NCI-H748 treated with DMSO at 0.1 percent for 48 hours (cell line): ENCODE measurements around the gene CREB3L4.
"Not testable (repeated sequence)": the region's sequence is repeated elsewhere in the genome, so short reads cannot be mapped to it uniquely, and the experiment has no call there.

Experiments
- DNase-seq: peaks from one replicate; lab custom pipeline; 2025; lab: John Stamatoyannopoulos, UW

CREB3L4 gene

GRCh38 chr1:153959454-153959853 is 8.2 kb upstream of the CREB3L4 start:
- no peak for DNase-seq

DNA sequence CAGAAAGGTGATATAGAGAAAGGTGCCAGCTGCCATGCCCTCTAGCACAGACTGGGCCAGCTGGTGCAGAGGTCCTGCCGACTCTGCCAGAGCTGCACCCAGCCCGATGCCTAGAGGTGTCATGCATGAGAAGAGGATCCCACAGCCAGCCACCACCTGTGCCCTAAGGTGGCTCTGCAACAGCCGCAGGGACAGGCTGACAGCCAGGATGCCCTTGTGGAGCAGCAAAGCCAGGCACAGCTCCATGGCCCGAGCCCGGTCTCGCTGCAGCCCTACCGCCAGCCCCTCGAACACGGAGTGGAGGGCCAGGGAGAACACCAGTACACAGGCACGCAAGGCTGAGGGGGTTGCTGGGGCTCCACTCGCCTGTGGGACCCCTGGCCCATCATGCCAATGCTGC is 7.5 kb upstream of the CREB3L4 start:
- DNase-seq, result no peak

- no peak for DNase-seq
Measured at GRCh38 chr1:153961421-153961820, 6.3 kb upstream of the CREB3L4 start.

DNA sequence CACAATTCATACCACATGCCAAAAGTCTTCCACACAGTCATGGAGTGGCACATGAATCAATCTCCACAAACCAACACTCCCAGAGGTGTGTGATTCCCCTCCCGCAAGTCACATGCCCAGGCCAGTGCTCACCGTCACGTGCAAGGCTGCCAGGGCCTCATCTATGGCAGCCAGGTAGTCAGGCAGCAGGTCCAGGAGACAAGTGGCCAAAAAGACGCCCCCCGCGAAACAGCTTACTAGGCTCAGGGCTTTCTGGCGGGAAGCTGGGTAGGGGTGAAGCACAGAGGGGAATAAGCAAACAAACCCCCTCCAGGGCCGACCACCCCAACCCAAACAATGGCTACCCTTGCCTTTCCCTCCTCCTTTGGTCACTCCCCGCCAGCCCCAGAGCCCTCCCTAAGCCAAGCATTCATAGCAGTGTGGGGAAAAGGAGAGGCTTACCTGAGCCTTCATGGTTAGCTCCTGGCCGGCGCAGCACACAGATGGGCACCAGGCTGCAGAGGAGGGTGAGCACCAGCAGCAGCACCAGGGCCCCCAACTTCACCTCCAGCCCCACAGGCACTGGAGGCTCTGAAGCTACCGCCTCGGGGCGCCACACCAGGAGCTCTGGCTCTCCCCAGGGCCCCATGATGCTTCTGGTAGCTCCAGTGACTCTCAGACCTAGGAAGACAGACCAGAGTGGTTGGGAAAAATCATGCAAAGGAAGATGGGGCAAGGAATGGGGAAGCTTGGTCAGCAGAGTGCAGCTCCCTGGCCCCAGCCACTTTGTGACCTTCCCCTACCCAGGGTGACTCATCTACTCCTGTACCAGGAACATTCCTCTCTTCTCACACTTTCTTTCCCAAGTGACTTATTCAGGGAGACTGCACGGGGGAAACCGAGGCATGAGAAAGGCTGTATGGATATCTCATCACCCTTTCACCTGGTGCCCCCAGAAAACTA is 5.3 kb upstream of the CREB3L4 start:
- DNase-seq, result no peak

DNA sequence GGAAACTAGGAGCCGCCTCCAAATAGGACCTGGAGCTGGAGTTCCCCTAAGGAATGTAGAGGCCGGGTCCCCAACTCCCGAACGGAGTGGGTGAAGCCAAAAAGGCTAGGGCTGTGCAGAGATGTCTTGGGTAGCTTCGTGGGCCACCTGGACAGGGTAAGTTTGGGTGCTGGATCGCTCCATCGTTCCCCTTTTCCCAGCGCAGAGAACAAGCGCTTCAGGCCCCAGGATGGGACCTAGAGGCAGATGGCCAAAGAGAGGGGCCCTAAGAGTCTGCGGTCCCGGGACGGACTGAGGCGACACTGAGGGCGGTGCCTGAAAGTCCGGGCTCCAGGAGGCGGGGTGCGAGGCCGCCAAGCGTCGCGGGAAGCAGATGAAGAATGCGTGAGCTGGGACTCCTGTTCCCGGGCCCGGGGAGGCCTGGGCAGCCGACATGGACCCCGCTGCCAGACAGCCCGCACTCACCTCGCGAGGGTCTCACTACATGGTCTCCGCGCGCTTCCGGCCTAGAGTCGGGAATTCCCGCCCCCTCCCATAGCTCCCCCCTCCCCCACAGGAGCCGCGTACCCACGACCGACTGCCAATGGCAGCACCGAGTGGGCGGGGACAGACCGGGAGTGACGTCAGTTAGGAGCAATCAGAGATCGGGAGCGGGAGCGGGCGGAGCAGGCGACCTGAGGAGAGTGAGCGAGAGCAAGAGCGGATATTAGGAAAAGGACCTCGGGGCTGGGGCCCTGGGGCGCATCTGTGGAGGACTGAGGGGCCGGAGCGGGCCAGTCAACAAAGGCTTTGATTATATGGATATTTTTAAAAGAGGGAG is 4.5 kb upstream of the CREB3L4 start, which contains the start of gene SLC39A1:
SLC39A1 (minus strand) TSS at position 508 of the 820 bp plus-strand sequence. CDS start 822 bp downstream, outside the sequence.
- DNase-seq, result peak; percentile 96

DNA sequence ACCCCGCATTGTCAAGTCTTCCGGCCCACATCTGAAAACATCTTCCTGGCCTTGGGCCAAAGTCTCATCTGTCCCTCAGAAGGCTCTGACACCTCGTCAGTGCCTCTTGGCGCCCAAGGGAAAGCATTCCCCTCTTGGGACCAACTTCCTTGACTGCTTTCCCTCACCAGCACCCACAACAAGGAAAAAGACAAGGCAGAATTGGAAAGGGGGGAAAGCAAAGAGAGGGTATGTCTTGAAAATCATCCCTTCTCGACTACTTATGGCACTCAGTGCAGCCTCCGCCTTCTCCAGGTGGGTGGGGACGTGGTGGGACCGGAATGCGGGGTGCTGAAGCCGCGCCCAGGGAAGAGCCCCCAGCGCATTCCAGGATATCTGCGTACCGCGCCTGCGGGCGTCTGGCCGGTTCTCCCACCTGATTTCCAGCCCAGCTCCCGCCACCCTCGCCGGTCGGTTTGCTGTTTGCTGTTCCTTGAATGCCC is 3.8 kb upstream of the CREB3L4 start:
- DNase-seq, result no peak

- DNase-seq, result peak; percentile 79
Measured at GRCh38 chr1:153968000-153968363, 280 bp downstream of the CREB3L4 start.

DNA sequence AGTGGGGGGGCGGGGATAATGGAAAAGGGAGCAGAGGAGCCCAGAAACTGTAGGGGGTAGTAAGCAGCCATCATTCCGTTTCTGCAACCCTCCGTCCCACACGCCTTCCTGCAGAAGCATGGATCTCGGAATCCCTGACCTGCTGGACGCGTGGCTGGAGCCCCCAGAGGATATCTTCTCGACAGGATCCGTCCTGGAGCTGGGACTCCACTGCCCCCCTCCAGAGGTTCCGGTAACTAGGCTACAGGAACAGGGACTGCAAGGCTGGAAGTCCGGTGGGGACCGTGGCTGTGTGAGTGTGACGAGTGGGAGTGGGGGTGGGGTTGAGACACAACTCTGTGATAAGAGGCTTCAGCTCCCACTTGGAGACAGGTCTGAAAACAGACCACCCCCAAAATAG is 706 bp downstream of the CREB3L4 start:
- peak; percentile 36 for DNase-seq

DNA sequence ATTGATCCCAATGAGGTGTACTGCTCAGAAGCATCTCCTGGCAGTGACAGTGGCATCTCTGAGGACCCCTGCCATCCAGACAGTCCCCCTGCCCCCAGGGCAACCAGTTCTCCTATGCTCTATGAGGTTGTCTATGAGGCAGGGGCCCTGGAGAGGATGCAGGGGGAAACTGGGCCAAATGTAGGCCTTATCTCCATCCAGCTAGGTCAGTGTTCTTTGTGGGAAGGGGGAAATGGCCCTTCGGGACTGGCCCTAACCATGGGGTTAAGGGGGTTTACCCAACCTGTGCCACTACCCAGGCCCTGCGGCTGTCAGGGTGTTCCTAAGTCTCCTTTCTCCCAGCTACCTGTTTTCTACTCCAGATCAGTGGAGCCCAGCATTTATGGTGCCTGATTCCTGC is 1.3 kb downstream of the CREB3L4 start:
- DNase-seq, result no peak

DNA sequence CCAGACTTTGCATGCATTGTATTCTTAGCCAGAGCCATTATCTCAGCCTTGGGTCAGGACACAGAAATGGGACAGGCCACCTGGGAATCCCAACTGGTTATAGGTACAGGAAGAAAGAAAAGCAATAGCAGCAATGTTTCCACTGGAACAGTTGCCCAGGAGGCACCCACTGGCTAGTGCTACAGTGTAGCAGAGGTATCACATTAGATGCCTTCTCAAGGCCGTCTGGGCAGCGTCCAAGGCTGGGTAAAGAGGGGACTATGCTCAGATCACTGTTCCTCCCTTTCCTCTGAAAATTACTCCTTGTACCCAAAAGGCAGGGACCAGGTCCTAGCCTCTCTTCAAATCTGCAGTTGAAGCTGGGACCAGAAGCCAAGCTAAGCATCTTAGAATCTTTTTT is 2.6 kb downstream of the CREB3L4 start:
- no peak for DNase-seq

DNA sequence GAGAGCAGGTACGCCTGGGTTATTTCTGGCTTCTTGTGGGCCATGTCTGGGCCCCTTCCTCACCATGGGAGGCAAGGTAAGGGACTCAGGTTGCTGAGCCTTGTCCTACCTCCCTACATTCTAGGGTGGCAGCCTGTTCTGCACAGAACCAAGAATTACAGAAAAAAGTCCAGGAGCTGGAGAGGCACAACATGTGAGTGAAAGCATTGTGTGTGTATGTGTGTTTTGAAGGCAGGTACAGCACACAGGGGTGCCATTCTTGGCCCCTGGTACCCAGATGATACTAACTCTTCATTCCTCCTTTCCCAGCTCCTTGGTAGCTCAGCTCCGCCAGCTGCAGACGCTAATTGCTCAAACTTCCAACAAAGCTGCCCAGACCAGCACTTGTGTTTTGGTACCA is 5.4 kb downstream of the CREB3L4 start:
- no peak for DNase-seq

- no peak for DNase-seq
Measured at GRCh38 chr1:153973525-153973924, 5.8 kb downstream of the CREB3L4 start.

- DNase-seq, result no peak
Measured at GRCh38 chr1:153976819-153977249, 9.1 kb downstream of the CREB3L4 start.

DNA sequence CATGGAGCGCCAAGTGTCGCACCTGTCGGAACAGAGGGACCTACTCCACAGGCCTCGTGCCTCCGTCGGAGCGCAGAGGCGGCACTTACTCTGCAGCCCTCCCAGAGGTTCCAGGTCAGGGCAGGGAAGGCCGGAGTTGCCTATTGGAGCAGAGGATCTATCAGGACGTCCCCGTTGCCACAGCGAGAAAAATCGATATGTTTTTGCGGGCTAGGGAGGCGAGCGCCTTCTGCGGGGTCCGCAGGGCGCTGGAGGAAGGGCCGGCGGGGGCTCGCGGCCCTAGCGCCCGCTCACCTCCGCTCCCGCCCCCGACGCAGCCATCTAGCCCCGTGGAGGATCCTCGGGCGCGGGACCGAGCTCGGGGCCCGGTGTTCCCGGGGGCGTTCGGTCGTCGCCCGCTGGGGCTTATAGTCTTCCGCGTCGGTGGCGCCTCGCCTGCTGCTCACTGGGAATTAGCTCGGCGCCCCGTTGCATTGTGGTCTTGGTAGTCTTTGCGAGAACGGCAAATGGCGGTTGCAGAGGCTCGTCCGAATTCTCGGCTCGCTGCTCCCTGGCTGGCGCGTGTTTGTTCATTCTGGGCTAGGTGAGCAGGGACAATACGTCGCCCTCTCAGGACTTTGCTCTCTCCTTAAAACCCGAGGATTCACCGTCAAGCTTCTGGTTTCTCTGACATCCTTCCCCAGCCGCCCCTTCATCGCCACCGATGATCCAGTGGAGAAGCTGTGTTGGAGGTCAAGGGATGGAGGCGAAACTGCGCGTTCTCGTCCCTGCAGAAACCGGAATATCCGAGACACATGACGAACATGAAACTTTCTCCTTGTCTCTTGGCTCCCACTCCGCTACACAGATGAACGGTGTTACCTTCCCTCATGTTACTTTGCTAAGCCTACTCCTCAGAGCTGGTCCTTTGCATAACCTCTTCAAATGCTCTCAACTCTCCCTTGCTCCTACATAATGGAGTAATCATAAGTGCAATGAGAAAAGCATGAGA is 9.8 kb downstream of the CREB3L4 start, which contains the start of gene JTB:
JTB (minus strand) TSS at position 425 of the 991 bp plus-strand sequence; CDS start at position 3, 422 bp downstream.
- DNase-seq, result peak; percentile 67

DNA sequence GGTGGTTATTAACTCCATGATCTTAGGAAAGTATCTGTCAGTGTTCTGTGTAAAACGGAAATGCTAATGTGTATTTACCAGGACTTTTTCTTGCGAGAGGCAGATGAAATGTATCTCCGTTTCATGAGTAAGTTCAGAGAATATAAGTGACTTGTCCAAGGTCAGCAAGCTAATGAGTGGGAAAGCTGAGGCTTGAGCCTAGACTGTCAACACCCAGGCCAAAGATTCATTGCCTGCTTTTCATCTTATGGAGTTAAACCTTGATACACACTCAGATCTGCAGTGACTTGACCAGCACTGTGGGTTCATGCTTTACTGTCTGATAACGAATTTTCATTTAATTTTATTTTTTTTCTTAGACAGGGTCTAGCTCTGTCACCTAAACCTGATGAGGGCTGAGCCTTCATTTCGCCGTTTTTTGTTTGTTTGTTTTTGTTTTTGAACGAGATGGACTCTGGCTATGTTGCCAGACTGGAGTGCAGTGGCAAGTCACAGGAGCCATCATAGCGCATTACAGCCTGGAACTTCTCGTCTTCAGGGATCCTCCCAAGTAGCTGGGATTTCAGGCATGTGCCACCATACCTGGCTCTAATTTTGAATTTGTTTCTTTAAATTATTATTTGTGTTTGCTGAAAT is 10.7 kb downstream of the CREB3L4 start:
- no peak for DNase-seq

DNA sequence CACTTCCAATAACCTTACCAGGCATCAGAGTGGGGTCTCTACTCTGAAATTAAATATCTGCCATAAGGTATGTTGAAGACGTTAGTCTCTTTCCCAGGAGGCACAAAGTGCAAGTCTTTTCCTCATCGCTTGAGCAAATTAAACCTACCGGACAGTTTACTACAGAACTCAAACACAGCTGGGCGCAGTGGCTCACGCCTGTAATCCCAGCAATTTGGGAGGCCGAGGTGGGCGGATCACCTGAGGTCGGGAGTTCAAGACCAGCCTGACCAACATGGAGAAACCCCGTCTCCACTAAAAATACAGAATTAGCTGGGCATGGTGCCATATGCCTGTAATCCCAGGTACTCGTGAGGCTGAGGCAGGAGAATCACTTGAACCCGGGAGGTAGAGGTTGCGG is 11.4 kb downstream of the CREB3L4 start:
- not testable (repeated sequence) for DNase-seq

- DNase-seq, result not testable (repeated sequence)
Measured at GRCh38 chr1:153981735-153982134, 14.0 kb downstream of the CREB3L4 start.

DNA sequence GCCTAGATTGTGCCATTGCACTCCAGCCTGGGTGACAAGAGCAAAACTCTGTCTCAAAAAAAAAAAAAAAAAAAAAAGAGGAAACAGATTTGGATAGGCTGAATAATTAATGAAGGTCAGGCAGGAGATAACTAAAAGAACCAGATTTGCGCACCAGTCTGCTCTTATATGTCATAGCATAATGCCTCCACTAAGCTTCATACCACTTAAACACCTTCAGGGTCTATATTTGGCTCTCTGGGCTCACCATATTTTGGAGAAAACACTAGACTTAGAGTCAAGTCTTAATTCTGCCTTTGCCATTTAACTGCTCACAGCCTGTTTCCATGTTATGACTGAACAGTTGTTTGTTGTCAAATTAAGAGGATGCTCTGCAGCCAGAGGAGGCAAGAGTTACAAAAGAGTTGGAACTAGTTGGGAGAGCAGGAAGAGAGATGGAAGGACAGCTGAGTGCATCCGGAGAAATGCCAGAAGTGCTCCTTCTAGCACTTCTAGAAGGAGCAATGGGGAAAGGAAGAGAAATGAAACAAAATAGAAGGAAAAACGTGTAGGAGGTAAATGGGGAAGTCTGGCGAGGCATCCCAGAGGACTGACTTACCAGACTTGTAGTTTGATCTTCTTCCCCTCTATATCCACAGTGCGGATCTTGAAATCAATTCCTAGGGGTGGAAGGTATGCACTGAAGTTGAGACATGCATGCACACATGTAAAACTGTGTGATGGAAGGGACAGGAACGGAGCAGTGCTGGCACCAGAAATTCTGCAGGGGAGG is 16.6 kb downstream of the CREB3L4 start:
- DNase-seq, result no peak

GRCh38 chr1:153985341-153985912 is 17.7 kb downstream of the CREB3L4 start:
- no peak for DNase-seq
